Progenitor cell of endocrine pancreas (in vitro differentiated cells): Measurements from ENCODE around the gene SEMA3B. TPM values are rescaled to one million over a fixed set of nuclear protein-coding genes. Genes with fewer than 3 reads are reported as not detected.

Experiments
- DNase-seq: peaks from one replicate; pipeline ENCODE4 v3.0.0; 2021; ENCODE audit warnings: low spot score; ENCODE audit not compliant: unreplicated experiment
- H3K27ac Mint-ChIP-seq: 2 replicates; pipeline ENCODE4 v1.8.0; 2021; ENCODE audit warnings: mild to moderate bottlenecking, moderate library complexity, mixed read lengths
- H3K27me3 Mint-ChIP-seq: 2 replicates; pipeline ENCODE4 v1.8.0; 2021; ENCODE audit warnings: mixed read lengths
- H3K36me3 Mint-ChIP-seq: 2 replicates; pipeline ENCODE4 v1.8.0; 2022; ENCODE audit warnings: mixed read lengths; ENCODE audit not compliant: insufficient read depth
- H3K4me1 Mint-ChIP-seq: 2 replicates; pipeline ENCODE4 v1.8.0; 2021; ENCODE audit warnings: low read depth, mixed read lengths
- H3K4me3 Mint-ChIP-seq: 2 replicates; pipeline ENCODE4 v1.8.0; 2021; ENCODE audit warnings: low read depth, mild to moderate bottlenecking, moderate library complexity, mixed read lengths
- H3K9me3 Mint-ChIP-seq: 2 replicates; pipeline ENCODE4 v1.8.0; 2021; ENCODE audit warnings: low read depth, mixed read lengths
- CTCF ChIP-seq: fragments of 200-600 bp; sonication (generic); IDR thresholded peaks from one replicate; pipeline ENCODE4 v1.5.0; 2021; ENCODE audit warnings: antibody characterized with exemption, mild to moderate bottlenecking; ENCODE audit not compliant: unreplicated experiment
- total RNA-seq: library from RNA; stranded (reverse); gene quantifications from 2 replicates; pipeline ENCODE4 v1.2.1, GENCODE V29; 2021

SEMA3B gene
- total RNA-seq, 1 donor from 2014 or later: 24.6 TPM

DNA sequence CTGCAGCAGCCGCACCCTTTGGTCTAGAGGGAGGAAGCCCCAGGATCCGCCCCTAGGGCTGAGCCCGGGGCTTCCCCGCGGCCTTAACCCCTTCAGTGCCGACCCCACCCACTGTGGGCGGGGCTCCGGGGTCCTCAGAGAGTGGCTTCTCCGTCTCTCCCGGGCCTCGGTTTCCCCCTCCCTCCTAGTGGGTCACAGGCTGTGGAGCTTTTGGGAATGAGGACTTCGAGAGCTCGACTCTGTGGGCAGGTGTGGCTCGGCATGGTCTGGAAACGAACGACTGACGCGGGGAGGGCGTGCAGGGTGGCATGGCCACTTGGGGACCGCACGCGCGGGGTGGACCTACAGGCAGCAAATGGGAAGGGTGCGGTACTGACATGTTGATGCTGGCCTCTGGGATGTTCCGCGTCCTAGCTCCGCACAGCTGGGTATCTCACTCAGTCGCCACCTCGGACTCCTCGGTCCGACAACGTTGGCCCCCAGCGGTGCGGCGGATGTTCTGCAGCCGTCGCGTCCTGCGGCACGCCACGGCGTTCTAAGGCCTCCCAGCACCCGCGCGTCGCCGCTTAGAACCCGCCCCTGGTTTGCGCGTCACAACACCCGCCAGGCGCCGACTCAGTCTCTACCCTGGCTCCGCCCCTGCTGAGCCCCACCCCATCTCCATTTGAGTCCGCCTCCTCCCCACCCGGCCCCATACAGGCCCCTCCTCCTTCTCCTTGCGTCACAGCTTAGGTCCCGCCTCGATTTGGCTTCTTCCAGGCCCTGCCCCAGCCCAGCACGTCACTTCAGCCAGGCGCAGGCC, 30.1 kb downstream of the SEMA3B start, which contains the start of the genes HYAL3 and NAA80:
Gene HYAL3, minus strand, starts transcription at position 570 of the 802 bp plus-strand sequence. CDS start 3,803 bp downstream, outside the sequence.
Gene NAA80, minus strand, starts transcription at position 570 of the 802 bp plus-strand sequence. CDS start 1,942 bp downstream, outside the sequence.
- Mint-ChIP-seq H3K36me3 (no peaks in the 10 kb centered on the region), H3K9me3 (no peaks in the 10 kb centered on the region), H3K27me3 (no peaks in the 10 kb centered on the region), H3K27ac (peak within 1 kb of the TSS; percentile 98), H3K4me3 (peak within 1 kb of the TSS; percentile 90), H3K4me1 (peaks cover 17% of the 10 kb centered on the region)
- DNase-seq: peak; percentile 98
- peak; percentile 45 for TF ChIP-seq CTCF

DNA sequence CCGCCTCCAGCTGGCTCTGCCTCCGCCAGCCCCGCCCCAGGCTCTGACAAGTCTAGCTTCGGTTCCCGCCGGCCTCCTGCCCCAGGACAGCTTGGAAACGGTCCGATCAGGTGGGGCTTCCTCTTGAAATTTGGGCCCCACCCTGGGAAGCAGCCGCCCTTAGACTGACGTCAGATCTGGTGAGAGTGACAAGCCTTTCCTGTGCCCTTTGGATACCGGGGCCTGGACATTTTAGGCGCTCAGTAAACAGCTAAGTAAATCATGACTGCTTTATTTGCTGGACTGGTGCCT, 30.6 kb downstream of the SEMA3B start:
- peaks cover 17% of the 10 kb centered on the region for H3K4me1 Mint-ChIP-seq
- no peaks in the 10 kb centered on the region for H3K27me3 Mint-ChIP-seq
- no peaks in the 10 kb centered on the region for H3K9me3 Mint-ChIP-seq
- no peak for TF ChIP-seq CTCF
- H3K27ac Mint-ChIP-seq: peak overlapping the region; percentile 98
- H3K36me3 Mint-ChIP-seq: no peaks in the 10 kb centered on the region
- H3K4me3 Mint-ChIP-seq: peak overlapping the region; percentile 90
- DNase-seq: no peak

DNA sequence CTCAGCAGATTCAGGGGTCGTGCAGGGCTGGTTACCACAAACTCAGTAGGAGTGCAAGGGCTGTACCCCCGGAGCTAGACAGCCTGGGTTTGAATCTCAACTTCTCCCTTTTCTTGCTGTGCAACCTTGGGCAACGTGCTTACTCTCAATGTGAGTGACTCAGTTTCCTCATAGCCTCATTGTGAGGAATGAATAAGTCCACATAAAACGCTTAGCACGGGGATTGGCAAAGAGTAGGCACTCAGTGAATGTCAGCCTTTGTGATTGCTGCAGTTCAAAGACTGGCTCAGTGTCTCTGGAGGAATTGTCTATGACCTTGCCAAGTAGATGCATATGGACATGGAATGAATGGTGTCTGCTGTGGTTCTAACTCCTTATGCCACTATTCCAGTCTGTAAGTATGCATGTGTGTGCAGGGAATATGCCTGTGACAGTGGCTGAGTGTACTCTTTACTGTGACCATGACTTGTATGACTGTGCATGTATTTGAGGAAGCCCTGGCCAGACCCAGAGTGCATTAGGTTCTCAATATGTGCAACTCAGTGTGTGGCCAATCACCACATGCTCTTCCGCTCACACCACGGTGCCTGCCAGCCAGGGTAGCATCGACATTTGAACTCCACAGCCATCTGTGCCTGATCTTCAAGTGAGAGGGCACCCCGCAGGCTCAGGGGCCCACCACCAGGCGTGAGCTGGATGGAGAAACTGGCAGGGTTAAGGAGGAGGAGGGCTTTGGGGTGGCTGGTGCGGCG, 31.2 kb downstream of the SEMA3B start:
- peak overlapping the region; percentile 98 for H3K27ac Mint-ChIP-seq
- H3K36me3 Mint-ChIP-seq: no peaks in the 10 kb centered on the region
- H3K27me3 Mint-ChIP-seq: no peaks in the 10 kb centered on the region
- H3K4me3 Mint-ChIP-seq: peak overlapping the region; percentile 90
- no peak for DNase-seq
- TF ChIP-seq CTCF: no peak
- H3K4me1 Mint-ChIP-seq: peaks cover 17% of the 10 kb centered on the region
- H3K9me3 Mint-ChIP-seq: no peaks in the 10 kb centered on the region

GRCh38 chr3:50300681-50301254, 31.8 kb downstream of the SEMA3B start:
- Mint-ChIP-seq H3K27ac (no peak overlapping the region), H3K36me3 (no peaks in the 10 kb centered on the region), H3K4me1 (peaks cover 17% of the 10 kb centered on the region), H3K4me3 (no peak overlapping the region), H3K27me3 (no peaks in the 10 kb centered on the region), H3K9me3 (no peaks in the 10 kb centered on the region)
- TF ChIP-seq CTCF: no peak
- DNase-seq: no peak
